CD4-positive, alpha-beta T cell treated with Interleukin-6 for 4 hours (primary cell): ENCODE measurements around the gene OSGIN1.

Experiments
- DNase-seq: peaks from one replicate; pipeline ENCODE4 v3.0.0-alpha.2; 2020; ENCODE audit warnings: mixed read lengths

Gene OSGIN1, protein sequence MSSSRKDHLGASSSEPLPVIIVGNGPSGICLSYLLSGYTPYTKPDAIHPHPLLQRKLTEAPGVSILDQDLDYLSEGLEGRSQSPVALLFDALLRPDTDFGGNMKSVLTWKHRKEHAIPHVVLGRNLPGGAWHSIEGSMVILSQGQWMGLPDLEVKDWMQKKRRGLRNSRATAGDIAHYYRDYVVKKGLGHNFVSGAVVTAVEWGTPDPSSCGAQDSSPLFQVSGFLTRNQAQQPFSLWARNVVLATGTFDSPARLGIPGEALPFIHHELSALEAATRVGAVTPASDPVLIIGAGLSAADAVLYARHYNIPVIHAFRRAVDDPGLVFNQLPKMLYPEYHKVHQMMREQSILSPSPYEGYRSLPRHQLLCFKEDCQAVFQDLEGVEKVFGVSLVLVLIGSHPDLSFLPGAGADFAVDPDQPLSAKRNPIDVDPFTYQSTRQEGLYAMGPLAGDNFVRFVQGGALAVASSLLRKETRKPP

DNA sequence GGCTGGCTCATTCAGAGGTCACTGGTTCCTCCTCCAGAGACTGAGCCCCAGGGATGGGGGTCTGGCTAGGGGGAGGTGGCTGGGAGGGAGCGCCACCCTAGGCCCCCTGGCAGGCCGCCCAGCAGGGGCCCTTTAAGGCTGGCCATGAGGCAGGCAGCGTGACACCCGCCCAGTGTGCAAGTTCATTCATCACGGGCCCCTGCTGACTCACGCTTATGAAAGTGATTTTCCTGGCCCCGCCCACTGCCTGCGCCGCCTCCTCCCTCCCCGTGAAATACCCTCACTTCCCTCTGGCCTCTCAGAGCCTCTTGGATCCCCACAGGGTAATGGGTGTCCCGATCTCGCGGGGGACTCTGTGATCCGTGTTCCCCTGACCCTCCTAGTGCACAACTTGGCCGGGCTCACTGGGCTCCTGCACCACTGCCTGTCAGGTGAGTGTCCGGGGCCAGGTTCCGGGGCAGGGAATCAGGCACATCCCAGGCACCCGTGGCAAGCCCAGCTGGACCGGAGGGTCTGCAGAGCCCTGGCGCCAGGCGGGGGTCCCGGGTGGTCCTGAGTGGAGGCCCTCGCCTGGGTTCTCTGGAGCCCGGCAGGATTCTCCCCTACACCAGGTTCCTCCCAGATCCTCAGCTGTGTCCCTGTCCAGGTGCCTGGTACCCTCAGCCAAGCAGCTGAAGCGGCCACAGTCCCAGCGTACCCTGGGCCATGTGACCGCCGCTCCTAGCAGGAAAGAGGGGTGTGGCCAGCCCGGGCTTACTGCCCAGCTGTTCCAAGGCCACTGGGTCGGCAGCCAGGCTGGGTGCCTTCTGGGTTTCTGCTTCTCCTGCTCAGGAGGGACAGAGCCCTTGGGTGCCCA lies at the start of gene OSGIN1:
OSGIN1 (plus strand) TSS at position 301 of the 856 bp plus-strand sequence. CDS start 4,432 bp downstream, outside the sequence.
- peak; percentile 51 for DNase-seq

DNA sequence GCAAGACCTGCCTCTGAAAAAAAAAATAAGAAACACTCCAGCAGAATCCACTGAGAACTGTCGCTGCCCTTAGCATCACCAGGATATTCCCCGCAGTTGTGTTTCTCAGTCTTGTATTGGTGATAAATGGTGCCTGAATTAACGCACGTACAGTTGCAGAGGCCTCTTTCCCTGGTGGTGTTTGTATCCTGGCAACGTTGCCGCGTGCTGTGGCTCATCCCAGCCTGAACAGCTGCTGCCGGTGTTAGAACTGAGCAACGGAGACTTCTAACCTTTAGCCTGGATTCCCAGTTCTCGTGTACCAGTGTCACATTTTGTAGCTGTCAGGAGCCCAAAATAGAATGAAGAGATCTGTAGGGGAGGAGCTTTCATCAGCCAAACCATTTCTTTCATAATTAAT lies 49.3 kb upstream of the OSGIN1 start:
- no peak for DNase-seq

DNA sequence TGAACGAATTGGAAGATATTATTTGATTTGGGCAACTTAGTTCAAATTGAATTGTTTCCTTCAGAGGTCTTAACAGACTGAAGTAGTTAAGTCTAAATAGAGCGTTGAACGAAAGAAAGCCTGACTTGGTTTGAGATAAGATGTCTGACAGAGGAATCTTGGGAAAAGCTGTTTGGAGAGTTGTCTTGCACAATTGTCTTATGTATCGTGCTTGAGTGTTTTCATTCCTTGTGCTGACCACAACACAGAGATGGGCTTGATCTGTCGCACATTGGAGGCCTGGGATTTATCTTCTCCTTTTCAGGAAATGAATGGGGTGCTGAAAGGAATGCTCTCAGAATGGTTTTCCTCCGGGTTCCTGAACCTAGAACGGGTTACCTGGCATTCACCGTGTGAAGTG lies 46.4 kb upstream of the OSGIN1 start:
- no peak for DNase-seq

DNA sequence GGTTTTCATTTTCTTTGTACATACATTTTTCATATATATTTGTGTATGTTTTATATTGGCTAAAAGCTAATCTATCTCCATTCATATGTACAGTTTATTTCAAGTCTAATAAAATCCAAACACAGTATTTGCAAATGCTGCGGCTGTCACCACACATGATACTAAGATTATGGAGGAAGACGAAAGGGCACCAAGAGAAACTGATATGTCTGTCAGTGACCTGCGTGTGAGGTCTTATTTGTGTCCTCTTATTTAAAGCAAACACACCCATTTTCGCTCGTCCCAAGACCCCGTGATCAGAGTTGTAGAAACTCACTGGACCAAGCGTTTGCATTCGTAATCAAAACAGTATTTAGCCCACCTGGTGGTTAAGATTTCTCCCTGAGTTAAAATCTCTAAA lies 45.9 kb upstream of the OSGIN1 start:
- DNase-seq, result no peak

DNA sequence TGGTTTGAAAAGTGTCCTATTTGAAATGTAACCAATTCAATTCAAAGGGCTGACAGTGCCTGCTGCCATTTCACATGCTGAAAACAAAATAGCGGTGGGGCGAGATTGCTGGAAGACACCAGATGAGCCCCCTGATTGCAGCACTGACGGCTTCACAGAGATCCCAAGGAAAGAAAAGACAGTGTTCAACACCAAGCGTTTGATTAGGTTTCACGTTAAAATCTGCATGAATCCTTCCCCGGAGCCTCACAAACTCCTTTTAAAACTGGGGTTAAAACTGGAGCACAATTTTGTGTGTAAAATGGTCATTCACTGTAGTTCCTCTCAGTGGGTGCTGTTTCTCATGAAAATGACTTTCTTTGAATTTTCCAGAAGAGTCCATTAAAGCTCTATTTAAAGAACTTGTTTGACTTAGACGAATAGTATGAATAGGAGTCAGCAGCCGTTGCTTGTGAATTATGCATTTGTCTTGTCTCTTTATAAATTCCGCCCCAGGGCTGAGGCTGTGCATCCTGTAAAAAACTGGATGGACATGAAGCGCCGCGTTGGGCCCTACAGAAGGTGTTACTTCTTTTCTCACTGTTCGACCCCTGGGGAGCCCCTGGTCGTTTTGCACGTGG lies 45.3 kb upstream of the OSGIN1 start:
- DNase-seq, result no peak

DNA sequence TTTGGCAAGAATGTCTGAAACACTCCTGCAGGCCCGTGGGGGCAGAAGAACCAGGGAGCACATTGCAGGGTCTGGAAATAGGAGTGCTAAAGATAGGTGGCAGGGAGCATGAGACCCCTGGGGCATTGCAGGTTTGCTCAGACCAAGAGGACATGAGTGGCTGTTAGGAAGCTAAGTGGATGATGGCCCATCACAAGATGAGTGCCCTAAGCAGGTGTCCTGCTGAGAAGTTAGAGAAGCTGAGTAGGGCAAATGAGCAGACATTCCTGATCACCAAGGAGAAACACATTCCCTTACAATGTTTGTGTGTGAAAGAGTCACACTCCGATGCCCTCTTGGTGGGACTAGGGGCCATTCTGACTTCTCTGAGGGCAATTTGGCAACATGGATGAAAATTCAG lies 44.2 kb upstream of the OSGIN1 start:
- no peak for DNase-seq

DNA sequence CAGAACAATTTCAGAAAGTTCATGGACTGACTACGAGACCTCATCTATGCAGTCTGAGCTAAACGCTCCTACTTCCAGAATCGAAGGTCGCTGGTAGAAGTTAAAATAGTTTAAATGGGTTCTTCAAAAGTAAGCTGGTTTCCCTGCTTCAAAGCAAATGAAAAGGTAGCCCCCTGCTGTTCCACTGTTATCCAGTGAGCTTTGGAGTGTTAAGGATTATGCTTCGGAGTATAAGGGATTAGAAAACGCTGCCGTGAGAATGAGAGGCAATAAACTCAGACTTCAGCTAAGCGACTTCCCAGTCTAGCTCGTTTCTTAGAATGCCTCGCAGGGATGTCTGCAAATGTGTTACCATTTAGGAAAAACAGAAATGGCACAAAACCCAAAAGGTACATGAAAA lies 41.8 kb upstream of the OSGIN1 start:
- no peak for DNase-seq

DNA sequence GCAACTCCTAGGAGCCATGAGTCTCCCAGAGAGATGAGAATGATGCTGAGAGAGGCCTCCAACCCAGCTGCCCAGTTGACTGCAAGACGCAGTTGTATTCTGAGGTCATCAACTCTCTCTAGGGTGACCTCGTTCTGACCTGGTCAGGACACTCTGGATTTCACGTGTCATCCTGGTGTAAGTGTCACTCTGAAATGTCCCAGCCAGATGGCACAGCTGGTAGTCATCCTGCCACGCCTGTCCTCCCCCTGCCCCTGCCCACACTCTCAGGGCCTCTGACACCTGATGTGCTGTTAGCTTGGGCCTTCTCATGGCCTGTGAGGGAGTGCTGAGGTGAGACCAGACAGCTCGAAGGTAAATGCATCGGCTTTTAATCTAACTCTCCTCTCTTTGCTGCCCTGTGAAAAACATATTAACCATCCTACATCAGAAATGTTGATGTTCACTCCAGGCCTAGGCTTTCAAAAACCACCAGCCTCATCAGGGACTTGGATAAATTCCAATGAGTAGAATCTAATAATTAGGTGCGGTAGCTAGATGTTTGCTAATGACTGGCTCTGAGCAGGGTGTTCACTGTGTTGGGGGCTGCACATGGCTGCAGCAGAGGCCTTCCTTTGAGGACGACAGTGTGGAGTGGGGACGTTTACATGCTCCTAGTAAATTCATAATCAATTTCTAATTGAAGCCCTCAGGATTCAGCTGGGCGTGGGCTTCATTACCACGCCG lies 40.4 kb upstream of the OSGIN1 start:
- DNase-seq, result no peak

DNA sequence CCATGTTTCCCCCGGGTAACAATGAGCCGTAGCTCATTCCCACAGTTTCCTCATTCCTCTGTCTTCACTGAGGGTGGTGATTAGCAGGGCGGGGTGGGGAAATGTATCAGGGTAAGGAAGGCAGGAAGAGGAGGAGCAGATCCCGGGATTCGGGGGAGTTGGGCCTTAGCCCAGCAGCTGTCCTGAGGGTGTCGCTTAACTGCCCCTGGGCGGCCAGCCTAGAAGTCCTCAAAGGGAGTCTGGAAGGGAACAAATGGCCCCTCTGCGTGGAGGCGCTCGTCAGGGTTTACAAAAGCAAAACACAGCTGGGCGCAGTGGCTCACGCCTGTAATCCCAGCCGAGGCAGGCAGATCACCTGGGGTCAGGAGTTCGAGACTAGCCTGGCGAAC lies 39.8 kb upstream of the OSGIN1 start:
- DNase-seq, result no peak

DNA sequence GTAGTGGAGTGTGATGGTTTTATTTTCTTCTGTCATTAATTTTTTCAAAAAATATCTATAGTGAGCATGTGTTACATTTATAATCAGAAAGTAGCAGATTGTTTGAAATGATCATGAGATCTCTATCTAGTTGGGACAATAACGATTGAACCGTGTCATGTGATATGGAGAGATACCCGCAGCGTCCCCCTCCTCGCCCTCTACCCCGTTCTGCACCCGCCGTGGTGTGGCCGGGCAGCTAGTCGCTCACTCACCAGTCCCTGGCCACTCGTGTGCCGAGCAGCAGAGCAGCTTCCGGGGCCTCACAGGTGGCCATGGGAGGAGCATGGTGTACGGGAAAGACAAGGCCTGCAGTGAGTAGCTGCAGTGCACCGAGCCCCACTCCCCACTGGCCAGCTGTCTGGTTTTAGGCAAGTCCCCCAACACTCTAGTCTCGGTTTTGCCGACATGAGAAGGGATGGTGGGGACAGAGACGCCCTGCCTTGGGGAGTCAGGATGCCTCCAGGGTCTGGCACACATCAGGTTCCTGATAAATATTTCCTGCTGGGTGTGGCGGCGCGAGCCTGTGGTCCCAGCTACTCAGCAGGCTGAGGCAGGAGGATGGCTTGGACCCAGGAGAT lies 38.8 kb upstream of the OSGIN1 start:
- DNase-seq, result no peak

DNA sequence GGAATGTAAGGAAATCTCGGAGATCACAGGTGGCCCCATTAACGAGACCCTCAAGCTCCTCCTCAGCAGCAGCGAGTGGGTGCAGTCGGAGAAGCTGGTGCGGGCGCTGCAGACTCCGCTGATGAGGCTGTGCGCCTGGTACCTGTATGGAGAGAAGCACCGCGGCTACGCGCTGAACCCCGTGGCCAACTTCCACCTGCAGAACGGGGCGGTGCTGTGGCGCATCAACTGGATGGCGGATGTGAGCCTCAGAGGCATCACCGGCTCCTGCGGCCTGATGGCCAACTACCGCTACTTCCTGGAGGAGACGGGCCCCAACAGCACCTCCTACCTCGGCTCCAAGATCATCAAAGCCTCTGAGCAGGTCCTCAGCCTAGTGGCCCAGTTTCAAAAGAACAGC lies 38.0 kb upstream of the OSGIN1 start:
- no peak for DNase-seq

DNA sequence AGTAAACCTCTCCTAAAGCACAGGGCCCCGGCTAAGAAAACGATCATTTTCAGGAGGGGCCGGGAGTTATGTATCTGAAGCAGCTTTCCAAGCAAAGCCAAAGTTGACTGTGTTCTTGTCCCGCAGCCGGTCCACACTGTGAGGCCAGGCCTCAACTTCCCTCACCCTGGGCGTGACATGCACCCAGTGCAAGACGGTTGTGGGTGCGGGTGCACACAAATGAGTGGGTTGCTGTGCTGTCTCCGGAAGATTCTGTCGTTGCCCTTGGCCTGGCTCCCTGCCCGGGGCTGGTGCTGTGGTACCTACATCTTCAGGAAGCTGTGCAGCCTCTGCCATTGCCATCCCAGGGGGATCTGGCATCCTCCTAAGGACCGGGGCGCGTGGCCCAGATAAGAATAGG lies 37.5 kb upstream of the OSGIN1 start:
- no peak for DNase-seq

DNA sequence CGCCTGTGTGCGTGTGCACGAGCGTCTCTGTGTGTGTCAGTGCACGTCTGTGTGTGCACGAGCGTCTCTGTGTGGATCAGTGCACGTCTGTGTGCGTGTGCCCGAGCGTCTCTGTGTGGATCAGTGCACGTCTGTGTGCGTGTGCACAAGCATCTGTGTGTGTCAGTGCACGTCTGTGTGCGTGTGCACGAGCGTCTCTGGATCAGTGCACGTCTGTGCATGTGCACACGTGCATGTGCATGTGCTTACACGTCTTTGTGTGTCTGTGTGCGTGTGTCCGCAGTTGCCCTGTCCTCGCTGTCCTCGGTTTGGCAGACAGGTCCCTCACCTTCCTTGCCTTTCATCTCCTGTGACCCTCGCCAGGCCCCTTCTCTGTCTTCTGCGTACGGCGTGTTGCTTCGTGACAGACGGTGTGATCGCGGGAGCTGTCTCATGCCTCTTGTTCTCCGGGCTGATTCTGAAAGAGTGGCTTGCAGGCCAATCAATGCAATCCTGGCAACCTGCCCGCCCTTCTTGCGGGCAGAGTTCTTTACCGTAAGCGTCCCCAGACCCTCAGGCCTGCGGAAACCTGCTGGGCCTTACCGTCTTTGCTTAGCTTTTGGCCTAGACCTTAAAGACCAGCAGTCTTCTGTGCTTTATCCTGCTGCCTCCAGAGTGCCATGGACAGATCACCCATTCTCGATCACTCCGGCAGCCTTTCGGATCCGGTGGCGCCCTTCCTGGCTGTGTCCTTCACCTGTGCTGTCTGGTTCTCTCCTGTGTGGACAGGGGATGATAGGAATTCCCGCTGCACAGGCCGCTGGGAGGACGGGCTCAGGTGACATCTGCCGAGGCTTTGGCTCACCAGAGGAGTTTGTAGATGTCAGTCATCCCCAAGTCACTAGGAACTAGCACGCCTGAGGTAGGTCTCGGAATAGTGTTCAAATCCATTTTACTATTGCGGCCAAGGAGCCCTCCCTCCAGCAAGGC lies 35.6 kb upstream of the OSGIN1 start:
- DNase-seq, result no peak

DNA sequence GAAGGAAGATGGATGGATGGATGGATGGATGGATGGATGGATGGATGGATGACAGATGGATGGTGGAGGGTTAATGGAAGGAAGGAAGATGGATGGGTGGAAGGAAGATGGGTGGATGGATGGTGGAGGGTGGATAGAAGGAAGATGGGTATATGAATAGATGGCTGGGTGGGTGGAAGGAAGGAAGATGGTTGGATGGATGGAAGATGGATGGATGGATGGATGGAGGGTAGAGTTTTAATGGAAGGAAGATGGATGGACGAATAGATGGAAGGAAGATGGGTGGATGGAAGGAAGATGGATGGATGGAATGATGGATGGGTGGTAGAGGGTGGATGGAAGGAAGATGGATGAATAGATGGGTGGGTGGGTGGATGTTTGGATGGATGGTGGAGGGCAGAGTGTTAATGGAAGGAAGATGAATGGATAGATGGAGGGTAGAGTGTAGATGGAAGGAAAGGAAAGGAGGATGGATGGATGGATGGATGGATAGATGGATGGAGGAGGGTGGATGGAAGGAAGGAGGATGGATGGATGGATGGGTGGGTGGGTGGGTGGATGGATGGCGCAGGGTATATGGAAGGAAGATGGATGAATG lies 32.0 kb upstream of the OSGIN1 start:
- no peak for DNase-seq

DNA sequence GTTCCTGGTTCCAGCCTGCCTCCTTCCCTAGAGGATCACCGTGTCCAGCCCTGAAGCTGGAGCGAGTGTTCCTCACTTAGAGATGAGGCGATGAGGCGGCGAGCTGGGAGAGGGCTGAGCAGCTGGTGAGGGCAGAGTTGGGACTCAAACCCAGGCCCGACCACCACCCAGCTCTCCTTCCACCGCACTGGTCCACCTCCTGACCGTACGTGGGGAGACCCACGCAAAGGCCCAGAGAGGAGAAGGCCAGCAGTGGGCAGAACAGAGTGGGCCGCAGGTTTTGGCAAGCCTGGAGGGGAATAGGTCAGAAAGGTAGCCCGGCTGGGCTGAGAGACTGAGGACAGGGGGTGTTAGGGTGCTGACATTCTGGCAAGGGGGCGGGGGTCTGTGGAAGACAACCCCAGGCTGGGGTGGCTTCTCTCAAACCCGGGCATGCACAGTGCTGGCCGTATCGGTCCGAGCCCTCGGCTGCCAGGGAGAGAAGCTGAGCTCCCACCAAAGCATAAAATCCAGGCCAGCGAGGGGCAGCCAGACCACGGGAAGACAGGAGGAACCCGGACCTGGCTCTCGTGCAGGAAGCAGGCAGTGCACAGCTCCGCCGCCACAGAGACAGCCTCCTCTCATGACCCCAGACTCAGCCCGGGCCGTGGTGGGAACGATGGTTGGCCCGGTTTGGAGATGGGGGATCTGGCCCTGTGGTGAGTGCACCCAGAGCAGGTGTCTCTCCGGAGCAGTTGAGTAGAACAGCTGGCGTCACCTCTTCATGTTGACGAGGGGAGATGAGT lies 29.3 kb upstream of the OSGIN1 start:
- DNase-seq, result no peak

DNA sequence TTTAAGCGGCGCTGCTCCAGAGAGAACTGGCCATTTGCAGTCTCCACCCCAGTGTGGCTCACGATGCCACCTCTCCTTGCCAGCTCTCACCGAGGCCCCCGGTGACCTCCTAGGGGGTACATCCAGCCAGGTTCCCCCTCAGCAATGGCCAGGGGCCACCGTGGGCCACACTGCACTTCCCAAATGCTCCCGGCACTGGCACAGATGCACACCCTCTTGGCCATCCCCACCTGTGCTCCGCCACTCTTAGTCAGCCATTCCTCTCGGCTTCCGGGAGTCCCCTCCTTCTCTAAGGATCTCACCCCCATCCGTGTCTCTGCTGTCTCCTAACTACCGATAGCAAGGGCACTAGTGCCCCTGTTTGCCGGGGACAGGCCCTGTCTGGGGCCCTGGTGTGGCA lies 28.4 kb upstream of the OSGIN1 start:
- DNase-seq, result no peak

DNA sequence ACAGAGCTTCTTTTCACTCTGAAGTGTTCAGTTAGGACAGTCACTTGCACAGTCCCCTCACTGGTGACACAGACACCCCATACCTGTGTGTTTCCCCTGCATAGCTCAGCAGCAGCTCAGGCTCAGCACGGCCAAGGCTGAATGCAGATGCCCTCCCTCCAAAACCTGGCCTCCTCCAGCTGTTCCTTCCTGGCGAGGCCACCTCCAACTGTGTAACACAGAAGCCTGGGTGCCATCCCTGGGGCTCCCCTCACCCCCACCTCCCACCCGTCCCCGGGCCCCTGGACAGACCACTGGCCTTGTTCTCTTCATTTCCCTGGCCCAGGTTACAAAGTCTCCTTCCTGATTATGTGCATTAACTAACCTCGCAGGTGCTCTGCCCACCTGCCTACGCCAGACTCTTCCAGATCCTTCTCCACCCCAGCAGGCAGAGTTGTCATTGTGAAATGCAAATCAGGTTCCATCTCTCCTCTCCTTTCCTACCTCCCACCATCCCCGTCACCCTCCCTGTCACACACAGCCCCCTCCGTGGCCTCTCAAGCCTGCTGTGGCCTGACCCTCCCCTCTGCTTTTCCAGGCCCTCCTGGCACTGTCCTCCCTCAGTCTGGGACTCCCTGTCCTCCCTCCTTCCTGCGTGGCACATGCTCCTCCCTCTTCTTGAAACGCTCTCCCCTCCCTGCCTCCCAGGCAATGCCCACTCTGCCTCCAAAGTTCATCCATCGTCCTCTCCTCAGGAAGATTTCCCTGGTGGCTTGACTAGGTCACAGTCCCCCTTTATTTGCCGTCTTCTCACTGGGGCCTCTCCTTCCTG lies 27.7 kb upstream of the OSGIN1 start:
- DNase-seq, result no peak

DNA sequence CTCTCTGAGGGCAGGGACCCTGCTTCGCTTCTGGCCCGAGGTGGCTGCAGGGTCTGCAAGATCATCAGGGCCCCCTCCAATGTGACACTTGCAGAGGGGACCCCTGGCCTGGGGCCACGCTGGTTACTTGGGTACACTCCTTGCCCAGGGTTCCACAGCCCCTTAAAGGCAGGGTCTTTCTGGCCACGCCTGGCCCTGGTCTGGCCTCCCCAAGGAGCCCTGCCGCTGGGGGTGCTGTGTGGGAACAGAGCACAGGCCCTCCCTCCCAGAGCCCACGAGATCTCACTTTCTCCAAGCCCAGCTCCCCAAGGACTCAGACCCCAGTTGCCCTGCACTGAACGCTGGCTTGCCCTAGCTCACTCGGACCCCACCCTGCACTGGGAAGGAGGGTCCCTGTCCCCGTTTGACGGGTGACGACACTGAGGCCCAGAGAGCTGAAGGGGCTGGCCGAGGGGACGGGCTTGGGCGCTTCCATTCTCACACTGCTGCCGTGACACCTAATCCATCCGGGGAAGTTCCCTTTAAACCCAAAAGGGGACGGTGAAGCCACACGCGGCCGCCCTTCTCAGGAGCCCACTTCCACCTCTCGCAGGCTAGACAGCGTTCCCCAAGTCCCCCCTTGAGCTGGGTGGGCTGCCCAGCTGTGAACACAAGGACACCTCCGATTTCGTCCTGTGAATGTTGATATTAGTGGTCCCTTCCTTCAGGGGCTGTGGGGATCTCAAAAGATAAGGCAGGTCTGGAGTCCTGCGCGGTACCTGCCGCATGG lies 26.9 kb upstream of the OSGIN1 start:
- no peak for DNase-seq
